ACC112 (cell line): Measurements from ENCODE around the gene SNTG2.

Experiments
- H2AFZ ChIP-seq: fragments of 200-600 bp; sonication (generic); one replicate; pipeline ENCODE4 v1.6.0; 2017; ENCODE audit warnings: antibody characterized with exemption, low read length; ENCODE audit not compliant: unreplicated experiment
- H3K27ac ChIP-seq: fragments of 200-600 bp; sonication (generic); 2 replicates; pipeline ENCODE4 v1.5.1; 2014; ENCODE audit warnings: low read depth, mild to moderate bottlenecking, antibody characterized with exemption, low read length, moderate library complexity
- H3K27me3 ChIP-seq: fragments of 200-600 bp; sonication (generic); 2 replicates; pipeline ENCODE4 v1.6.1; 2014; ENCODE audit warnings: mild to moderate bottlenecking, antibody characterized with exemption, low read length, moderate library complexity, mixed read lengths; ENCODE audit not compliant: insufficient read depth
- H3K36me3 ChIP-seq: fragments of 200-600 bp; sonication (generic); 2 replicates; pipeline ENCODE4 v1.6.1; 2016; ENCODE audit warnings: mild to moderate bottlenecking, antibody characterized with exemption, low read length, moderate library complexity, mixed read lengths; ENCODE audit not compliant: insufficient read depth
- H3K4me1 ChIP-seq: fragments of 200-600 bp; sonication (generic); one replicate; pipeline ENCODE4 v1.6.1; 2016; ENCODE audit warnings: low read length, mixed read lengths; ENCODE audit not compliant: insufficient read depth, unreplicated experiment, control insufficient read depth
- H3K4me3 ChIP-seq: fragments of 200-600 bp; sonication (generic); 2 replicates; pipeline ENCODE4 v1.5.1; 2014; ENCODE audit warnings: mild to moderate bottlenecking, low read depth, low read length
- H3K79me2 ChIP-seq: fragments of 200-600 bp; sonication (generic); one replicate; pipeline ENCODE4 v1.6.0; 2016; ENCODE audit warnings: low read length; ENCODE audit not compliant: control insufficient read depth, unreplicated experiment, insufficient read depth

Gene SNTG2

DNA sequence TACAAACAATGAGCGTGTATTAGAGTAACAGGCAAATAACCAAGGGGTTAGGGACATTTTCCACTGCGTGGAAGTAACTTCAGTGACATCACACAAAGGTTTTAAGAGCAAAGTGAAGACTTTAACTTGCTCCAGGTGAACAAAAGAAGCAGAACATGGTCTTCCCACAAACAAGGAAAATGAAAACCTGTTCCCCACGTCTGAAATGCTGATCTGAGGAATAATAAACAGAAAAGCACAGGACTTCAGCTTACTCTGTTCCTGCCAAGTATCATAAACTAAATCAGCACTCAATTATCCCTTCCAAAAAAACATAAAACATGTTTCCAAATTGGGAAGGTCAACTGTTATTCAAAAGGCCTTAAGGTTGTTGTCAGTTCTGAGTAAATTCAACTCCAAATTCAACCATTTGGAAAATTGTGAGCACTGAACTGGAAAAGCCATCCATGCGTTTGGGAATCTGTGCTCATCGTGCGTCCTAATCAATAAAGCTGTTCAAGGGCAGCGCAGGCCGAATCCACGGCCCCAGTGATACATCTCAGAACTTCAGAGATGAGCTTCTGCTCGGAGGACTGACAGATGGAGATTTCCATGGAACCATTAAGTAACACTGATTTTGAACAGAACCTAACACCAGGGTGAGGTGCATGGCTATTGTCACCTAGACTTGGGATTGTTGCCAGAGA lies 7.7 kb upstream of the SNTG2 start:
- no peak overlapping the region for H3K4me3 ChIP-seq
- no peak overlapping the region for H3K27ac ChIP-seq
- no peaks in the 10 kb centered on the region for H3K27me3 ChIP-seq

DNA sequence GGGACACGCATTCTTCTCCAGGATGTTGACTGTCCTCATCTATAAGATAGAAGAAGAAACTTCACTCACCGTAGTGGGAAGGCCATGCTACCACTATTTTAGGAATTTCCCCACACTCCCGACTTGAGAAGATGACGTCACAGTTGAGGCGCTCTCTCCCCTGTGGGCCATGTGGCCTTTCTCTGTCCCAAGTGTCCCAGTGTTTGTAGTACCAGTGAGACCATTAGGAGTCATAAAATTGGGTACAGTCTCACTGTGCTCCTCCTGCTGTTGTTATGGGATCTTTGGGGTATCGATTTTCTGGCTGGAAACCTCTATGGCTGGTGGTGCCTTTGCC lies 7.2 kb upstream of the SNTG2 start:
- H3K27ac ChIP-seq, result no peak overlapping the region
- no peaks in the 10 kb centered on the region for H3K27me3 ChIP-seq
- H3K79me2 ChIP-seq, result no peaks in the 10 kb centered on the region

More for the DNA sequence above, 7.7 kb upstream of the SNTG2 start:
- Histone ChIP-seq H2AFZ (no peak overlapping the region), H3K36me3 (no peaks in the 10 kb centered on the region), H3K4me1 (no peaks in the 10 kb centered on the region), H3K79me2 (no peaks in the 10 kb centered on the region)

GRCh38 chr2:943821-944220 lies 6.8 kb upstream of the SNTG2 start:
- H2AFZ ChIP-seq, result no peak overlapping the region
- H3K79me2 ChIP-seq, result no peaks in the 10 kb centered on the region
- H3K27ac ChIP-seq, result no peak overlapping the region
- no peaks in the 10 kb centered on the region for H3K4me1 ChIP-seq
- H3K4me3 ChIP-seq, result no peak overlapping the region
- peaks cover 3% of the 10 kb centered on the region for H3K27me3 ChIP-seq
- H3K36me3 ChIP-seq, result no peaks in the 10 kb centered on the region

More for the DNA sequence above, 7.2 kb upstream of the SNTG2 start:
- Histone ChIP-seq H3K4me1 (no peaks in the 10 kb centered on the region), H3K36me3 (no peaks in the 10 kb centered on the region), H3K4me3 (no peak overlapping the region), H2AFZ (no peak overlapping the region)

- Histone ChIP-seq H3K27ac (no peak overlapping the region), H2AFZ (no peak overlapping the region), H3K36me3 (no peaks in the 10 kb centered on the region), H3K4me1 (no peaks in the 10 kb centered on the region), H3K27me3 (peaks cover 12% of the 10 kb centered on the region), H3K4me3 (no peak overlapping the region), H3K79me2 (no peaks in the 10 kb centered on the region)
These were observed 6.0 kb upstream of the SNTG2 start for GRCh38 chr2:944693-945092.

- Histone ChIP-seq H3K36me3 (no peaks in the 10 kb centered on the region), H2AFZ (no peak overlapping the region), H3K4me3 (no peak overlapping the region), H3K79me2 (no peaks in the 10 kb centered on the region), H3K4me1 (no peaks in the 10 kb centered on the region), H3K27me3 (peaks cover 16% of the 10 kb centered on the region), H3K27ac (no peak overlapping the region)
These were observed 5.5 kb upstream of the SNTG2 start for GRCh38 chr2:945104-945503.

DNA sequence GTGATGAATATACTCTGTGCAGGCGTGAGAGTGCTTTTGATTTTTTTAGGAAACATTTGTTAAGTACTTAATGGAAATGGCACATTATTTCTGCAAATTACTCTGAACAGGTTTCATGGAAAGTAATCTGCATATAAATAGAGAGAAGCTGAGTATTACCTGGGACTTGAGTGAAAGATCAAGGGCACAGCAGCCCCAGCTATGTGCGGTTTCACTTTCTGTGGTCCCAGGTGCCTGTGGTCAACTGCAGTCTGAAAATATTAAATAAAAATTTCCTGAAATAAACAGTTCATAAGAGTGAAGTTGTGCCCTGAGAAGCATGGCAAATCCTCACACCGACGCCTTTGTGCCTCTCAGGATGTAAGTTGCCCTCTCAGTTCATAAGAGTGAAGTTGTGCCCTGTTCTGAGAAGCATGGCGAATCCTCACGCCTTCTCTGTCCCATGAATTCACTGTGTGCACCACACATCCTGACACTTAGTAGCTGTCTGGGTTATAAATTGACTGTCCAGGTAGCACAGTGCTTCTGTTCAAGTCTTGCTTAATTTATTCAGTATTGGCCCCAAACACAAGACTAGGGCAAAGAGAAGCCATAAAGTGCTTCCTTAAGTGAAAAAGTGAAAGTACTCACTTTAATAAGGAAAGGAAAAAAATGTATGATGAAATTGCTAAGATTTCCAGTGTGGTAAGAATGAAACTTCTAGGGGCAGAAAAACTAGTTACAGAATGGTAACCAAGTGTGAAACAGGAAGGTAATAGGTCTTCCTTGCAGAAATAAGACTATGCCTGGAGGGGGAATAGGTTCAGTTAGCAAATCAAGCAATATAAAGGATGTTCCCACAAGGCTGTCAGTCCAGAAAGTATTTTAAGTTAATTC lies 4.3 kb upstream of the SNTG2 start:
- H3K27me3 ChIP-seq, result peaks cover 22% of the 10 kb centered on the region
- no peak overlapping the region for H3K4me3 ChIP-seq
- no peaks in the 10 kb centered on the region for H3K79me2 ChIP-seq
- no peak overlapping the region for H2AFZ ChIP-seq
- H3K4me1 ChIP-seq, result no peaks in the 10 kb centered on the region
- no peak overlapping the region for H3K27ac ChIP-seq
- no peaks in the 10 kb centered on the region for H3K36me3 ChIP-seq

GRCh38 chr2:949384-950079 lies 1.1 kb upstream of the SNTG2 start:
- Histone ChIP-seq H2AFZ (no peak overlapping the region), H3K79me2 (no peaks in the 10 kb centered on the region), H3K4me3 (peak overlapping the region; percentile 63), H3K27ac (no peak overlapping the region), H3K27me3 (peaks cover 35% of the 10 kb centered on the region), H3K4me1 (no peaks in the 10 kb centered on the region), H3K36me3 (no peaks in the 10 kb centered on the region)

GRCh38 chr2:951224-952006 lies 766 bp downstream of the SNTG2 start:
- no peaks in the 10 kb centered on the region for H3K4me1 ChIP-seq
- peaks cover 35% of the 10 kb centered on the region for H3K27me3 ChIP-seq
- no peak overlapping the region for H3K27ac ChIP-seq
- H3K4me3 ChIP-seq, result no peak overlapping the region
- no peaks in the 10 kb centered on the region for H3K79me2 ChIP-seq
- no peak overlapping the region for H2AFZ ChIP-seq
- H3K36me3 ChIP-seq, result no peaks in the 10 kb centered on the region

DNA sequence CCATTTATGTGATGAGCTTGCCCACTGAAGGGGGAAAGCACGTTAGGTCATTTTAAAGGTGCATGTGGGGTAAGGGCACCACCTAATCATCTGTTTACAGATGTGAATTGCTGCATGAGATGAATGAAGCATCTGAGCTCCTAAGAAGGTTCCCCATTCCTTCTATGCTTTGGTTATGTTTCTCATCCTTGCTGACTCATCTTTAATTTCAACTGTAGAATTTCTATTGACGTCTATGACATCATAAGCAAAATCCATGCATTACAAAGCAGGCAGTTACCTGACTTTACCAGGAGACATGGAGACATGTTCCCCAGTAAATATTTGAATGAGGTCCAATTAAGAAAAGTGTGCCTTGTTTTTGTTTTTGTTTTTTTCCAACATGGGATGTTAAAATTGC lies 2.8 kb downstream of the SNTG2 start:
- no peak overlapping the region for H2AFZ ChIP-seq
- no peaks in the 10 kb centered on the region for H3K79me2 ChIP-seq
- no peak overlapping the region for H3K27ac ChIP-seq
- H3K4me1 ChIP-seq, result no peaks in the 10 kb centered on the region
- peaks cover 35% of the 10 kb centered on the region for H3K27me3 ChIP-seq
- no peak overlapping the region for H3K4me3 ChIP-seq
- H3K36me3 ChIP-seq, result no peaks in the 10 kb centered on the region

DNA sequence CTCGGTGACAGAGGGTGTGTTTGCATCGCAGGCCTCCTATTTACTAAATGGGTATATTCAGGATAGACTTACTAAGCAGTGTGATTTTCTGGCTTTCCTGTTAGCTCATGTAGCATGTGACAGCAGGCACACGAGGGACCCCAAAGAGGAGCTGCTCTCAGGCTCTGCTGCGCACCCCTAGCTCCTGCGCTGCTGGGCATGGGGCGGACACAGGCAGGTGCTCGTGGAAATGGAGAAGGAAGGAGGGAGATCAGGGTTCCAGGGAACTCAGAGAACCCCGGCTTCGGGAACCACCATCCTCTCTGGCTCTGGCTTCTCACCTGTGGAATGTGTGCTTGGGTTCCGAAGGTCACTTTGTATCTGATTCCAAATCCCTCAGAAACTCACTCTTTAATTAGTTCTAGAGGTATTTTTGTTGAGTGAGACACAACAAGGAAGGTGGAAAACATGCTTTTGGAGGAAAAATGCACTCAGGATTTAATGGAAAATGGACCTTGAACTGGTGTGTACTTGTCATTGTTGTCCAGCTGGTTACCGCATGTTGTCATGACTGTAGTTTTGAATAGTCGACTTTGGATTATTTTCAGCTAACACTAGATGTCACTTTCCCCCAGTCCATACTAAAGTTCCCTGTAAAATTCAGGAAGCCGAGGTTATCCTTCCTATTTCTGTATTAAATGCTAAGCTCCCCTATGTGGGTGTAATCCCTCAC lies 3.5 kb downstream of the SNTG2 start:
- H3K4me3 ChIP-seq, result no peak overlapping the region
- H3K36me3 ChIP-seq, result no peaks in the 10 kb centered on the region
- H3K27ac ChIP-seq, result no peak overlapping the region
- H3K4me1 ChIP-seq, result no peaks in the 10 kb centered on the region
- H3K27me3 ChIP-seq, result peaks cover 29% of the 10 kb centered on the region
- H3K79me2 ChIP-seq, result no peaks in the 10 kb centered on the region
- no peak overlapping the region for H2AFZ ChIP-seq
